ENCODE data around the gene AGMO. TPM values are rescaled to one million over a fixed set of nuclear protein-coding genes. Genes with fewer than 3 reads are reported as not detected.
A peak's percentile ranks its signal among the peaks of the same experiment; 100 is the strongest.

AGMO gene
- polyA plus RNA-seq, 1 experiment, result not detected

- no peak for DNase-seq (ENCODE audit: low read depth)
- Histone ChIP-seq H3K36me3 (ENCODE audit: control insufficient read depth, insufficient read depth, low read length) (no peaks in the 10 kb centered on the region), H3K4me3 (ENCODE audit: low read depth, low read length) (no peak overlapping the region), H3K27me3 (ENCODE audit: control insufficient read depth, insufficient read depth, low read length) (no peaks in the 10 kb centered on the region)
- TF ChIP-seq, protein P1, sequence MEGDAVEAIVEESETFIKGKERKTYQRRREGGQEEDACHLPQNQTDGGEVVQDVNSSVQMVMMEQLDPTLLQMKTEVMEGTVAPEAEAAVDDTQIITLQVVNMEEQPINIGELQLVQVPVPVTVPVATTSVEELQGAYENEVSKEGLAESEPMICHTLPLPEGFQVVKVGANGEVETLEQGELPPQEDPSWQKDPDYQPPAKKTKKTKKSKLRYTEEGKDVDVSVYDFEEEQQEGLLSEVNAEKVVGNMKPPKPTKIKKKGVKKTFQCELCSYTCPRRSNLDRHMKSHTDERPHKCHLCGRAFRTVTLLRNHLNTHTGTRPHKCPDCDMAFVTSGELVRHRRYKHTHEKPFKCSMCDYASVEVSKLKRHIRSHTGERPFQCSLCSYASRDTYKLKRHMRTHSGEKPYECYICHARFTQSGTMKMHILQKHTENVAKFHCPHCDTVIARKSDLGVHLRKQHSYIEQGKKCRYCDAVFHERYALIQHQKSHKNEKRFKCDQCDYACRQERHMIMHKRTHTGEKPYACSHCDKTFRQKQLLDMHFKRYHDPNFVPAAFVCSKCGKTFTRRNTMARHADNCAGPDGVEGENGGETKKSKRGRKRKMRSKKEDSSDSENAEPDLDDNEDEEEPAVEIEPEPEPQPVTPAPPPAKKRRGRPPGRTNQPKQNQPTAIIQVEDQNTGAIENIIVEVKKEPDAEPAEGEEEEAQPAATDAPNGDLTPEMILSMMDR (IDR thresholded peaks at IDR 0.05; ENCODE audit: insufficient read depth, low read depth, low read length), result no peak
- POLR2A ChIA-PET, result no interaction called here
- CTCF ChIA-PET, result interaction anchor here (0.8 kb wide), 1 partner anchor 8 kb away, joined by 3 read pairs; no protein-coding TSS in a partner anchor
These were observed 99.0 kb downstream of the AGMO start for GRCh38 chr7:15462721-15463389.

GRCh38 chr7:15461576-15461975 lies 100.2 kb downstream of the AGMO start:
- DNase-seq (ENCODE audit: low read depth), result peak; percentile 86
- TF ChIP-seq, protein P1 (IDR thresholded peaks at IDR 0.05; ENCODE audit: insufficient read depth, low read depth, low read length), result no peak
- POLR2A ChIA-PET, result interaction anchor here (0.6 kb wide), 1 partner anchor 66 kb away, joined by 3 read pairs; no protein-coding TSS in a partner anchor
- H3K36me3 ChIP-seq (ENCODE audit: control insufficient read depth, insufficient read depth, low read length), result no peaks in the 10 kb centered on the region
- H3K27me3 ChIP-seq (ENCODE audit: control insufficient read depth, insufficient read depth, low read length), result no peaks in the 10 kb centered on the region
- H3K4me3 ChIP-seq (ENCODE audit: low read depth, low read length), result no peak overlapping the region
- CTCF ChIA-PET, result interaction anchor here (0.6 to 1.2 kb wide), 2 partner anchors 28 to 1206 kb away, joined by 3 to 4 read pairs; no protein-coding TSS in a partner anchor

- no peaks in the 10 kb centered on the region for H3K27me3 ChIP-seq (ENCODE audit: control insufficient read depth, insufficient read depth, low read length)
- DNase-seq (ENCODE audit: low read depth), result no peak
- H3K36me3 ChIP-seq (ENCODE audit: control insufficient read depth, insufficient read depth, low read length), result no peaks in the 10 kb centered on the region
- ChIA-PET POLR2A (no interaction called here), CTCF (no interaction called here)
- TF ChIP-seq, protein P1 (IDR thresholded peaks at IDR 0.05; ENCODE audit: insufficient read depth, low read depth, low read length), result no peak
- H3K4me3 ChIP-seq (ENCODE audit: low read depth, low read length), result no peak overlapping the region
These were observed 102.7 kb downstream of the AGMO start for GRCh38 chr7:15459018-15459615.

- POLR2A ChIA-PET, result no interaction called here
- Histone ChIP-seq H3K27me3 (ENCODE audit: control insufficient read depth, insufficient read depth, low read length) (no peaks in the 10 kb centered on the region), H3K4me3 (ENCODE audit: low read depth, low read length) (no peak overlapping the region), H3K36me3 (ENCODE audit: control insufficient read depth, insufficient read depth, low read length) (no peaks in the 10 kb centered on the region)
- CTCF ChIA-PET, result no interaction called here
- no peak for DNase-seq (ENCODE audit: low read depth)
- TF ChIP-seq, protein P1 (IDR thresholded peaks at IDR 0.05; ENCODE audit: insufficient read depth, low read depth, low read length), result no peak
These were observed 103.5 kb downstream of the AGMO start for GRCh38 chr7:15457990-15458955.

- CTCF ChIA-PET, result interaction anchor here (0.5 to 1.3 kb wide), 2 partner anchors 8 to 11 kb away, joined by 3 read pairs; no protein-coding TSS in a partner anchor
- Histone ChIP-seq H3K27me3 (ENCODE audit: control insufficient read depth, insufficient read depth, low read length) (peaks cover 1% of the 10 kb centered on the region; the same call in 1 of the 2 replicates), H3K4me3 (ENCODE audit: low read depth, low read length) (no peak overlapping the region), H3K36me3 (ENCODE audit: control insufficient read depth, insufficient read depth, low read length) (no peaks in the 10 kb centered on the region)
- POLR2A ChIA-PET, result no interaction called here
- TF ChIP-seq, protein P1 (IDR thresholded peaks at IDR 0.05; ENCODE audit: insufficient read depth, low read depth, low read length), result no peak
- DNase-seq (ENCODE audit: low read depth), result no peak
These were observed 109.1 kb downstream of the AGMO start for GRCh38 chr7:15452670-15453069.
